Caco-2 (cell line): Measurements from ENCODE around the gene PKHD1. TPM values are rescaled to one million over a fixed set of nuclear protein-coding genes. Genes with fewer than 3 reads are reported as not detected.
"Not testable (repeated sequence)": the region's sequence is repeated elsewhere in the genome, so short reads cannot be mapped to it uniquely, and the experiment has no call there.

Source experiments
- BruUV-seq: library from RNA; stranded (reverse); fragments of 400-500 nt; replicated peaks from 2 replicates; lab custom pipeline; 2021; lab: Mats Ljungman, UMichigan
- CTCF ChIA-PET: fragments of 300-600 bp; sonication (Branson Sonifier 250); formaldehyde crosslinking; loops from one replicate; lab custom pipeline; 2022; ENCODE audit warnings: antibody characterized with exemption; lab: Charles Lee
- POLR2A ChIA-PET: fragments of 300-600 bp; sonication (Branson Sonifier 250); formaldehyde crosslinking; loops from one replicate; lab custom pipeline; 2022; ENCODE audit warnings: antibody characterized with exemption; lab: Charles Lee
- DNase-seq, 2 experiments: peaks; one replicate each; pipeline versions ENCODE4 v3.0.0 to v3.0.0-alpha.2; 2020 to 2022
- H3K27me3 ChIP-seq: replicated peaks from 2 replicates; pipeline ENCODE4 v1.6.0; 2011; ENCODE audit warnings: low read length; ENCODE audit not compliant: control insufficient read depth, insufficient read depth
- H3K36me3 ChIP-seq: 2 replicates; pipeline ENCODE4 v1.5.1; 2011; ENCODE audit warnings: low read length; ENCODE audit not compliant: control insufficient read depth, insufficient read depth
- H3K4me1 ChIP-seq: fragments of 250-450 bp; sonication (Bioruptor Pico); 2 replicates; pipeline ENCODE4 v1.5.1; 2020; ENCODE audit warnings: mild to moderate bottlenecking
- H3K4me3 ChIP-seq: 2 replicates; pipeline ENCODE4 v1.5.1; 2011; ENCODE audit warnings: low read depth, mild to moderate bottlenecking, control low read depth, low read length
- H3K9me3 ChIP-seq: fragments of 250-450 bp; sonication (Bioruptor Pico); 2 replicates; pipeline ENCODE4 v1.5.1; 2020; ENCODE audit warnings: mild to moderate bottlenecking, moderate library complexity
- H3K27ac Mint-ChIP-seq: one replicate; pipeline ENCODE4 v1.8.0; 2022; ENCODE audit warnings: mixed read lengths; ENCODE audit not compliant: unreplicated experiment
- H3K27me3 Mint-ChIP-seq: one replicate; pipeline ENCODE4 v1.8.0; 2022; ENCODE audit warnings: mixed read lengths; ENCODE audit not compliant: insufficient read depth, unreplicated experiment
- H3K36me3 Mint-ChIP-seq: one replicate; pipeline ENCODE4 v1.8.0; 2022; ENCODE audit warnings: mild to moderate bottlenecking, mixed read lengths; ENCODE audit not compliant: insufficient read depth, unreplicated experiment
- H3K4me1 Mint-ChIP-seq: one replicate; pipeline ENCODE4 v1.8.0; 2022; ENCODE audit warnings: low read depth, mixed read lengths; ENCODE audit not compliant: unreplicated experiment
- H3K4me3 Mint-ChIP-seq: one replicate; pipeline ENCODE4 v1.8.0; 2022; ENCODE audit warnings: mild to moderate bottlenecking, moderate library complexity, mixed read lengths; ENCODE audit not compliant: unreplicated experiment
- H3K9me3 Mint-ChIP-seq: one replicate; pipeline ENCODE4 v1.8.0; 2022; ENCODE audit warnings: mixed read lengths; ENCODE audit not compliant: unreplicated experiment
- CTCF ChIP-seq, 2 experiments: fragments of 200-600 bp in 1 of 2; IDR thresholded peaks; 1 replicate in 1 of 2; 2 replicates in 1 of 2; pipeline versions ENCODE4 v1.5.1 to v1.8.0; 2011 to 2022; ENCODE audit warnings: antibody characterized with exemption in 1 of 2, control low read depth in 1 of 2, inconsistent platforms in 1 of 2, low read depth in 1 of 2, low read length in 1 of 2, mild to moderate bottlenecking in 1 of 2, moderate library complexity in 1 of 2; ENCODE audit not compliant: insufficient read depth in 1 of 2, severe bottlenecking in 1 of 2, unreplicated experiment in 1 of 2
- intact Hi-C: fragments of 100-400 bp; cut with micrococcal nuclease; formaldehyde crosslinking; loops from one replicate; pipeline ENCODE4 v1.10.0; 2022; ENCODE audit not compliant: unreplicated experiment
- total RNA-seq: library from RNA; stranded (reverse); gene quantifications from 2 replicates; pipeline ENCODE4 v1.2.3, GENCODE V29; 2022

The PKHD1 gene
- total RNA-seq, 1 experiment from 2014 or later: 3.3 TPM

GRCh38 chr6:51927450-51927849 is 160.0 kb downstream of the PKHD1 start:
- intact Hi-C loops: no loop called here
- H3K4me3 ChIP-seq: no peak overlapping the region

GRCh38 chr6:51926125-51926524 is 161.3 kb downstream of the PKHD1 start:
- intact Hi-C loops: no loop called here
- Mint-ChIP-seq H3K9me3 (peaks cover 21% of the 10 kb centered on the region), H3K4me1 (peaks cover 7% of the 10 kb centered on the region), H3K27ac (no peak overlapping the region), H3K4me3 (no peak overlapping the region), H3K36me3 (peaks cover 6% of the 10 kb centered on the region), H3K27me3 (no peaks in the 10 kb centered on the region)
- DNase-seq: no peak
- H3K27me3 ChIP-seq: no peaks in the 10 kb centered on the region
- H3K36me3 ChIP-seq: no peaks in the 10 kb centered on the region
- H3K4me1 ChIP-seq: 0 out of 2 replicates have a peak, but pooled peaks cover 6% of the 10 kb centered on the region
- H3K4me3 ChIP-seq: no peak overlapping the region
- no peak for TF ChIP-seq CTCF (IDR thresholded peaks at IDR 0.05; ENCODE audit: insufficient read depth in 1 of 2, low read depth in 1 of 2, low read length in 1 of 2, severe bottlenecking in 1 of 2, unreplicated experiment in 1 of 2)
- POLR2A ChIA-PET: no interaction called here
- BruUV-seq: no TSS peak
- CTCF ChIA-PET: no interaction called here
- peaks cover 6% of the 10 kb centered on the region for H3K9me3 ChIP-seq

More at GRCh38 chr6:51927450-51927849, 160.0 kb downstream of the PKHD1 start:
- H3K9me3 Mint-ChIP-seq: peaks cover 21% of the 10 kb centered on the region
- H3K4me3 Mint-ChIP-seq: no peak overlapping the region
- no TSS peak for BruUV-seq
- H3K4me1 Mint-ChIP-seq: peaks cover 7% of the 10 kb centered on the region
- Histone ChIP-seq H3K27me3 (no peaks in the 10 kb centered on the region), H3K36me3 (no peaks in the 10 kb centered on the region), H3K9me3 (peaks cover 6% of the 10 kb centered on the region), H3K4me1 (0 out of 2 replicates have a peak, but pooled peaks cover 6% of the 10 kb centered on the region)
- H3K27me3 Mint-ChIP-seq: no peaks in the 10 kb centered on the region
- ChIA-PET CTCF (no interaction called here), POLR2A (no interaction called here)
- H3K36me3 Mint-ChIP-seq: peaks cover 6% of the 10 kb centered on the region
- DNase-seq: peak in 1 of 2 experiments; percentile 35
- no peak overlapping the region for H3K27ac Mint-ChIP-seq
- TF ChIP-seq CTCF (IDR thresholded peaks at IDR 0.05; ENCODE audit: insufficient read depth in 1 of 2, low read depth in 1 of 2, low read length in 1 of 2, severe bottlenecking in 1 of 2, unreplicated experiment in 1 of 2): no peak

- H3K27me3 ChIP-seq, H3K9me3 ChIP-seq, H3K4me1 Mint-ChIP-seq, DNase-seq, H3K4me3 ChIP-seq, H3K27ac Mint-ChIP-seq, H3K27me3 Mint-ChIP-seq, intact Hi-C loops, POLR2A ChIA-PET, BruUV-seq, CTCF ChIA-PET, H3K4me1 ChIP-seq, H3K36me3 ChIP-seq, H3K4me3 Mint-ChIP-seq, H3K36me3 Mint-ChIP-seq: not testable (repeated sequence)
- H3K9me3 Mint-ChIP-seq: peaks cover 21% of the 10 kb centered on the region
These were observed 164.9 kb downstream of the PKHD1 start for GRCh38 chr6:51922479-51922878.

GRCh38 chr6:51918347-51918746 is 169.1 kb downstream of the PKHD1 start:
- H3K9me3 Mint-ChIP-seq, POLR2A ChIA-PET, H3K27ac Mint-ChIP-seq, H3K4me3 Mint-ChIP-seq, H3K27me3 Mint-ChIP-seq, DNase-seq, H3K4me1 Mint-ChIP-seq, H3K9me3 ChIP-seq, H3K4me3 ChIP-seq, H3K36me3 ChIP-seq, H3K36me3 Mint-ChIP-seq, CTCF ChIA-PET, H3K4me1 ChIP-seq, BruUV-seq, intact Hi-C loops, H3K27me3 ChIP-seq: not testable (repeated sequence)
